GM18526 (cell line): Measurements from ENCODE around the gene PYGO2.
A peak's percentile ranks its signal among the peaks of the same experiment; 100 is the strongest.

Experiments used
- POLR2A ChIP-seq: IDR thresholded peaks from 3 replicates; pipeline ENCODE4 v1.6.1; 2011; ENCODE audit not compliant: insufficient read length; ENCODE audit errors: extremely low read depth

Gene PYGO2

GRCh38 chr1:154957091-154957657, 4.4 kb downstream of the PYGO2 start:
- TF ChIP-seq POLR2A, result no peak

GRCh38 chr1:154956544-154956941, 5.0 kb downstream of the PYGO2 start:
- TF ChIP-seq POLR2A, result no peak

GRCh38 chr1:154955718-154956543, 5.7 kb downstream of the PYGO2 start, which contains the start of gene PBXIP1:
Gene PBXIP1, minus strand, starts transcription at chr1:154956099. Its CDS starts 2,378 bp downstream, at chr1:154953721.
- TF ChIP-seq POLR2A, result no peak

- TF ChIP-seq POLR2A, result peak; percentile 26
Observed at GRCh38 chr1:154955039-154955717, 6.4 kb downstream of the PYGO2 start.

- TF ChIP-seq POLR2A, result no peak
Observed at GRCh38 chr1:154954541-154954940, 7.0 kb downstream of the PYGO2 start.

GRCh38 chr1:154953611-154954038, 8.0 kb downstream of the PYGO2 start:
- no peak for TF ChIP-seq POLR2A

- no peak for TF ChIP-seq POLR2A
Observed at GRCh38 chr1:154952664-154953063, 8.9 kb downstream of the PYGO2 start.

- TF ChIP-seq POLR2A, result no peak
Observed at GRCh38 chr1:154951901-154952657, 9.5 kb downstream of the PYGO2 start.

GRCh38 chr1:154948079-154948478, 13.5 kb downstream of the PYGO2 start:
- TF ChIP-seq POLR2A, result no peak

- TF ChIP-seq POLR2A, result no peak
Observed at GRCh38 chr1:154945962-154946850, 15.4 kb downstream of the PYGO2 start.

- TF ChIP-seq POLR2A, result no peak
Observed at GRCh38 chr1:154945160-154945961, 16.2 kb downstream of the PYGO2 start.

GRCh38 chr1:154944401-154945159, 17.0 kb downstream of the PYGO2 start:
- no peak for TF ChIP-seq POLR2A
